ENCODE results near the gene SMIM44.

SMIM44 gene

DNA sequence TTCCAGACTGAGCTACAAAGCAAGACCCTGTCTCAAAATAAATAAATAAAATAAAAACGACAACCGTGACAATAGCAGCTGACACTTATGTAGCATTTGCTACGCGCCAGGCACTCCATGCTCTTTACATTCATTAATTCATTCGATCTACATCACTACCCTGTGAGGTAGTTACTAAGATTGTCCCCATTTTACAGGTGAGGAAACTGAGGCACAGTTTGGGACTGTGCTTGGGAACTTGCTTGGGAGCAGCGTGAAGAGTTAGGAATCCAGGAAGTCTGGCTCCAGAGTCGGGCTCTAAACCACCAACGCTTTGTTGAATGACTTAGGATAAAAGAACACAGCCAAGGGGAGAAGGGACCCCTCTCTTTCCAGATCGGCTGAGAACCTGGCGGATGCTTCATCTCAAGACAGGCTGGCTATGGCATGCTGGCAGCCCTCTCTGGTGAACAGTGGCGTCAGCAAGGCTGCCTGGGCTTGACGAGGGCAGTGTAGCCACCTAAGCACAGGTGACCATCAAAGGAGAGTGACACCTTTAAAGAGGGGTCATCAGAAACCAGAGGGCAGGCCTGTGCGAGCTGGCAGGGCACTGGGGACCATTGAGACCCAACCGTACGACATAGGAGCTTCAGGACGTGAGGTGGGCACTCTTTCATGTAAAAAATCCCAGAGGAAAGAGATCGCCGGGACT lies 16.6 kb upstream of the SMIM44 start:
- DNase-seq = no peak

DNA sequence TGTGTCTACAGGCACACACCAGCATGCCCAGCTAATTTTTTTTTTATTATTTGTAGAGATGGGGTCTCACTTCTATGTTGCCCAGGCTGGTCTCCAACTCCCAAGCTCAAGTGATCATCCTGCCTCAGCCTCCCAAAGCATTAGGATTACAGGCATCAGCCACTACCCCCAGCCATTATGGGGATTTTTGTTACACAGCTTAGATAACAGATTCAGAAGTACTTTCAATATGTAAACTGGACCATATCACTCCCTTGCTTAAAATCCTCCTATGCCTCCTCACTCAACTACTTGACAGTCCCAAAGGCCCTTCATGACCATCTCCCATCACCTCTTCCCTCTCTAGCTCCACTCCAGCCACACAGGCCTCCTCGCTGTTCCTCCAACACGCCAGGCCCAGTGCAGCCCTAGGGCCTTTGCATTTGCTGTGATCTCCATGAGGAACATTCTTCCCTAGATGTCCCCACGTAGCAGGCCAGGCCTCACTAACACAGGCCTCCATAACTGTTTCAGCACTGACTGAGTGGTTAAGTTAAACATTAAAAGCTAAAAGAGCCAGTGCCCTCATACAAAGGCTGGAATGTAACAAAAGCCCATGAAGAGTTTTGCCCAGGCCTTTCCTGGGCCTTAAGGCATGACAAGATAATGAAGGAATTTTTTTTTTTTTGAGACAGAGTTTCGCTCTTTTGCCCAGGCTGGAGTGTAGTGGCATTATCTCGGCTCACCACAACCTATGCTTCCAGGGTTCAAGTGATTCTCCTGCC lies 14.7 kb upstream of the SMIM44 start:
- DNase-seq = no peak

DNA sequence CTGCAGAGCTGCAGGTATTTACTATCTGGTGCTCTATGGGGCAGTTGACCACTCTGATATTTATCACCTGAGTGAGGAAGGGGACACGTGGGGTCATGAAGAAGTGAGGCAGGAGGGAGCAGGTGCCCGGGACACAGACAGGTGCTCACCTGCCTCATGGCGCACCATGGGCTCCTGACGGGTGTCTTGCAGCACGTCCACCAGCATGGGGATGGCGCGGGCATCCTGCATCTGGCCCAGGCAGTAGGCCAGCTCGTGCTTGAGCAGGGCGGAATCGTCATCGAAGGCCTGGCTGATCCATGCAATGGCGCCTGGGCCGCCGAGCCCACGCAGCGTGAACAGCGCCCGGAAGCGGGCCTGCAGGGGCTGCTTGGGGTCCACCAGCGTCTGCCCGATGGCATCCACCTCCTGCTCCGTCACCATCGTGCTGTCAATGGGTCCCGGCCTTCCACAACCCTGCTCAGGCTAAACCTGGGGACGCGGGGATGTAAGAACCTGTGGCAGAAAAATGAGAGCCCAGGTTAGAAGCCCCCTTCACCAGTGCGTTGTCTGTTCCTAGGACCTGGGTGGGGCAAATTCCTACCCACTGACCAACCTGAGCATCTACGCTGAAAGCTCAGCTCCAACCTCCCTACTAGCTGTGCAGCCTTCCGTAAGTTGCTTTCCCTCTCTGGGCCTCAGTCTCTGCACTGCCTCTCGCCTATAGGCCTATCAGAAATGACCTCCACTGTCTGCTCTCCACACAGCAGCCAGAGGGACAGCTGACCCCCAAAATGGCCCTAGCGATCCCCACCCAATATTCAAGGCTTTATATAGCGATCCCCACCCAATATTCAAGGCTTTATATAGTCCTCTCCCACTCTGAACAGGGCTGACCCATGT lies 13.4 kb upstream of the SMIM44 start:
- DNase-seq = no peak

DNA sequence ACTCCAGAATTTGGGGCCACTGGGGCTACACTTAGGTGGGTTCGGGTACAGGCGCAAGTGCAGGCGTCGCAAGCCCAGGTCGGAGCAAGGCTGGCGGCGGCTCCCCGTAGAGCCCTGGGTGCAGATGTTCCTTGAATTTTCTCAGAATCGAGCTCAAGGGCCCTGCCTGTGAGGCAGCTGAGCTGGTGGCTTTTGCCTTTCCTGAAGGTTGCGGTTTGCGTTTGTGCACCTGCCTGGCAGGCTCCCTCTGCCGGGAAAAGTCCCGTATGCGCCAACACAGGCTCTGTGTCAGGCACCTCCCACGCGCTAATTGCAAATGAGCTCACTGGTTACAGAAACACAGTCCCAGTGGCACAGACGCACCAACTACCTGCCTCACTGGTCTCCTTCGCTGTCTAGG lies 11.3 kb upstream of the SMIM44 start:
- DNase-seq = no peak

DNA sequence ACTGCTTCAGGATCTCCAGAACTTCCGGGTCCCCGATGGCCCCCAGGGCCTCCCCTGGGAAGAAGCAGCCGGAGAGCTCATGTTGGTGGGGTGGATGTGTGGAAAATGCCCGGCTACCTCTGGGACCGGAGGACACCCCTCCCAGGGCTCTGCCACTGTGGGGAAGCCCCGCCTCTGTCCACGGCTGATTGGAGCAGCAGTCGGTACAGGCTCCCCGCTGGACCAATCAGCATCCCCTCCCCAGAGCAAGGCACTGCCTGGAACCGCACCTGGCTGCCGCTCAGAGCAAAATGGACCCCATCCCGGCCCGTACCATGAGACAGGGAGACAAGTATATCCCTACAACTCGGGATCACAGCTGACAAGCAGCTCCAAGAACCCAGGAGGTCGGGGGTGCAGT lies 10.8 kb upstream of the SMIM44 start:
- DNase-seq = no peak

DNA sequence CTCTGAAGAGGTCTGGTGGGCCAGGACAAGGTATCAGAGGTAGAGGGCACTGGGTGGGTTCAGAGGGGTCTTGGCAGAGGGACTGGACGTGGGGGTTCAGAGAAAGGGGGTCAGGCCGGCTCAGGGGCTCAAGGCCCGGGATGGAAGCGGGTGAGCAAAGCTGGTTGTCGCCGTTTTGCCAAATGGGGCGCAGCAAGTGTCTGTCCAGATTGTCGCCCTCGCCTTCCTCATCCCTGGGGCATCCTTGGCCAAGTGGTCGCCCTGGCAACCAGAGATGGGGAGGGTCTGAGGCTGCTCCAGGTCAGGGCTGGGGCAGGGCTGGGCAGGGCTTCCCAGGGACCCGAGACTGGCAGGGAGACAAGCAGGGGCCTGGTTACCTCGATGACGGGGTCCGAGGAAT lies 10.4 kb upstream of the SMIM44 start:
- no peak for DNase-seq

DNA sequence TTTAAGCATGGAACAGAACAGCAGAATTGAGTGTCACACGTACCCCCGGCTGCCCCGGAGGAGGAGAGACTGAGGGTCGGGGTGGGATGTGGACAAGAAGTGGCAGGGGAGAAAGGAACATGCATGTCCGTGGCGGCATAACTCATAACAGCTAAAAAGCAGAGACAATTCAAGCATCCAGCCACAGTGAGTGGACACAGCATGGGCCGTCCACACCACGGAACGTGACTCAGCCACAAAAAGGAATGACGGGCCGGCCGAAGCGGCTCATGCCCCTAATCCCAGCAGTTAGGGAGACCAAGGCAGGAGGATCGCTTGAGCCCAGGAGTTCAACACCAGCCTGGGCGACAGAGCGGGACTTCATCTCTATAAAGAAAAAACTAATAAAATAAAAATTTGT lies 9.7 kb upstream of the SMIM44 start:
- DNase-seq = no peak

DNA sequence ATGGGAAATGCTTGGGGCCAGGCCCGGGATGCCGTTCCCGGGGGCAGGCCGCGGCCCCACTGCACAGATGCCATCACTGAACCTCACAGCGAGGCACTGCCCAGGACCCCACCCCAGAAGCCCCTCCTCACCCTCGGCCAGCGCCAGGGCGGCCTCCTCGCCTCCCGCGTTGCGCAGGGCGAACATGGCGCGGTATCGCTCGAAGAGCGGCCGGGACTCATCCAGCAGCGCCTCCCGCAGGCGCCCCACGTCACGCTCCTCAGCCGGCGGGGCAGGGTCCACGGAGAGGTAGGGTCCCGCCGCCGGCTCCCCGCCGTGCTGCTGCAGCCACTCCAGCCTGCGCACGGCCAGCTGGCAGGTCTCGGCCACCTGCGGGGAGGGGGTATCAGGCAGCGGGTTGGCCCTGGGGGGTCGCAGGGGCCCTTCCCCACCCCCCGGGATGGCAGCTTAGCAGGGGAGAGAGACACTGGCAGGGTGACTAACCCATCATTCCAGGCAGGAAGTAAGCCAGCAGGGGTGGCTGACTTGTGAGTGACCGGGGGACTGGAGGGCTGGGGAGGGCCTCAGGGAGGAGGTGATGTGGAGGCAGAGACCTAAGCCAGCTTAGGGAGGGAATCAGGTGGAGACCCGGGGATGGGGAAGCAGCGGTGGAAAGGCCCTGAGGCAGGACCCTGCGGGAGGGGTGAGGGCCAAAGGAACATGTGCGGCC lies 9.0 kb upstream of the SMIM44 start:
- DNase-seq = no peak

DNA sequence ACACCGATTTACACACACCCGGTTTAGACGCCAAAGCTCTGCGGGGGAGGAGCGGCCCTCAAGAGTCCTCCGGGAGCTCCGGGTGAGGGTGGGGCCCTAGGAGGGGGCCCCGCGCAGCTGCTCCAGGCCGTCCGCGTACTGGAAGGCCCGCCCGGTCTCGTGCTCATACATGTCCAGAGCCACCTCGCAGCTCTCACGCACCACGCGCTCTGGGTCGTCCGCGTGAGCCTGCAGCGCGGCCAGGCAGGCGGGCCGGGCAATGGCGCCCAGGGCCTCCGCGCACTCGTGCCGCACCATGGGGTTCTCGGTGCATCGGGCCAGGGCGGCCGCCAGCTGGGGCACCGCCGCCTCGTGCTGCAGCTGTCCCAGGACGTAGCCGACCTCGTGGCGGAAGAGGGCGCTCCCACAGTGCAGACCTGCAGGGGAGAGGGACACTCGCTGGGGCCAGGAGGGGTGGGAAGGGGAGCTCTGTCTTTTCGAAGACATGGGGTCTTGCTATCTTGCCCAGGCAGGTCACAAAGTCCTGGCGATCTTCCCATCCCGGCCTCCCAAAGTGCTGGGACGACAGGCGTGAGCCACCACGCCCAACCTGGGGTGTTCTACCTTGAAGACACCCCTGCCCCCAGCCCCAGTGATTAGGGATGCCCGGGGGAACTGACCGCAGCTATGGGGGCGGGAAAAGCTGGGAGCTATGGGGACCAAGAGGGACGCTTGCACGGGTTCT lies 8.3 kb upstream of the SMIM44 start:
- no peak for DNase-seq

DNA sequence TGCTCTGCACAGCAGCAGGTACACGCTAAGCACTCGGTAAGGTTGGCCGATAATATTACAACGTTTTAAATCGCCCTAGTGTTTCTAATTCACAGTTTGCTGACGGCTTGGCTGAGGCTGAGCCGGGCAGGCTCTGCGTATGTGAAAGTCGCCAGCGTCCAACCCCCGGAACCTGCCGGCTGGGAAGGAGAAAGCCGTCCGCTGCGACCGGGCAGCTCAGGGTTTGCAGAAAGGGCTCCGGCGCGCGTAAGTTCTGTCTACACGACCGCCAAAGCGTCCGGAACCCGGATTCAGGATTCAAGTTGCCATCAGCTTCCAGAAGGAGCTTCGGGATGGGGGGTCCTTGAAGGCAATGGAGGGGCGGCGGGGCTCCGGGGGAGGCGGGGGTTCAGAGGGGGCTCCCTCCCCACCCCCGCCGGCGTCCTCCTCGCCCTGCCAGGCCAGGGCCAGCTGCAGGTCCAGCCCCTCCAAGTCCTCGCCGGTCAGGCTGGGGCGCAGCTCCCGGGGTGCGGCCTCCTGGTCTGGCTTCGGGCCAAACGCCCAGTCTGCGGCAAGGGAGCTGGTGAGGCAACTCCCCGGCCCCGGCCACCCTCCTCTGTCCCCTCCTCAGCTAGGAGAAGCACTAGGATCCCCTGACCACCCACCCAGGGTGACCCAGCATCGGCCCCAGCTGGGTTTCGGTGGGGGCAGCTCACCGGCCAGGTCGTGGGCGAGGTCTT lies 575 bp downstream of the SMIM44 start:
- DNase-seq = no peak

DNA sequence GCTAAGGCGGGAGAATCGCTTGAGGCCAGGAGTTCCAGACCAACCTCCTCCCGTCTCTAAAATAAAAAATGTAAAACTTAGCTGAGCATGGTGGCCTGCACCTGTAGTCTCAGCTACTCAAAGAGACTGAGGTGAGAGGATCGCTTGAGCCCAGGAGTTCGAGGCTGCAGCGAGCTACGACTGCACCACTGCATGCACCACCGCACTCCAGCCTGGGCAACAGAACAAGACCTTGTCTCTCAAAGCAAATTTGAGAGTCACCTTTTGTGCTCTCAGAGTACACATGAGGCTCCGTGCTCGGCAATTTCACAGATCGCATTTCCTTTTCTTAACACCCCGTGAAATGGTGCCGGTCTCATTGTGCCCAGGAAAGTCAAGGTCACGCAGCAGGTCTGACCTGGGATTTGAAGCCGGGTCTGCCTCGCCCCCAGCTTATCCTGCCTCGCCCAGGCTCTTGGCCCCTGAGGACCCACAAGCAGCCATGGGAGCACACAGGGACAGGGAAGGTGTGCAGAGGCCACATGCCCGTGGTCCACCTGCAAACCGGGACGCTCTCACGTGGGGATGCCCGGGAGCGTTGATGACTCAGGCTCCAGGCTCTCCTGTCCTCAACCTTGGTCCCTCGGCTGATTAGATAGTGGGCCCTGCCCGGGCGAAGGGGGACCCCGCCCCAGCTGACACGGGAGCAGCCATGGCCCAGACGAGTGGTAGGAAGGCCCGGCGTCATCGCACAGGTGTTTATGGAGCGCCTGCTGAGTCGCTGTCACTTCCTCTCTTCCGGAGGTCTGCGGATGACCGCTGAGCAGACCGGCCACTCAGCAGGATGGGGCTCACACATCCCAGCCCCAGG lies 1.8 kb downstream of the SMIM44 start:
- DNase-seq = no peak

DNA sequence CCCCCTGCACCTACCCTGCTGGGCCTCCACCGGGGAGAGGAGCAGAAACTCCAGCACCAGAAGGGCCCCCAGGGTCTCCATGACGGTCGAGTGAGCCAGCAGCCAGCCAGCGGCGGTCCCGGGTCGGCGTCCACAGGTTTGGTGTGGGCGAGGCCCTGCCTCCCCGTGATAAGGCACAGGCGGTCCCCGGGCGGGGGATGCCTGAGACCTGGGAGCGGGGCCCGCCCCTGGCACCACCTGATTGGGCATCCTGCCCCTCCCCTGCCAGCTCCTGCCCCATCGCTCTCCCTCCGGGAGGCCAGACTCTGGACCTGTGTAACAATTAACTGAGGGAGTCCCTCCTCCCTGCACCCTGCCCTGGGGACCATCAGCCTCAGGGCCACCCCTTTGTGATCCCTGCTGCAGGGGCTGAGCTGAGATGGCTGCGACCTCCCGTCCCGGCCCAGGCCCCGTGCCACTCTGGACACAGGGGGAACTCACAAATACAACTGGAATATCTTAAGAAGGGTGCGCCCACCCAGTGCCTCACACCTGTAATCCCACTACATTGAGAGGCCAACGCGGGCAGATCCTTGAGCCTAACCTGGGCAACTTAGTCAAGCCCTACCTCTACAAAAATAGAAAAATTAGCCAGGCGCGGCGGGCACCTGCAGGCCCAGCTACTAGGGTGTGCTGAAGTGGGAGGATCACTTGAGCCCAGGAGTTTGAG lies 2.7 kb downstream of the SMIM44 start, which contains the start of gene SMIM24:
SMIM24 (minus strand) TSS at position 143 of the 709 bp plus-strand sequence; CDS start at position 81, 62 bp downstream.
- no peak for DNase-seq

DNA sequence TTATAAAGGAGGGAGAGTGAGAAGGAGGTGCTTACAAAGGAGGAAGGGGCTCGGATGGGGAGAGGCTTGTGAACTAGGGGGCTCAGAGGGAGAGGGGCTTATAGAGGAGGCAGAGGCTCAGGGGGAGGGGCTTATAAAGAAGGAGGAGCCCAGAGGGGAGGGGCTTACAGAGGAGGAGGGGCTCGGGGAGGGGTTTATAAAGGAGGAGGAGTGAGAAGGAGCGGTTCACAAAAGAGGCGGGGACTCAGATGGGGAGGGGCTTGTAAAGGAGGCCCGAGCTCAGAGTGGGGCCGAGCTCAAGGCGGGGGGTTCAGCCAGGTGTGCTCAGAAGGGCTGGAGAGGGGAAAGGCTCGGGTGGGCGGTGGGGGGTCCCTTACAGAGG lies 3.4 kb downstream of the SMIM44 start:
- DNase-seq = no peak

DNA sequence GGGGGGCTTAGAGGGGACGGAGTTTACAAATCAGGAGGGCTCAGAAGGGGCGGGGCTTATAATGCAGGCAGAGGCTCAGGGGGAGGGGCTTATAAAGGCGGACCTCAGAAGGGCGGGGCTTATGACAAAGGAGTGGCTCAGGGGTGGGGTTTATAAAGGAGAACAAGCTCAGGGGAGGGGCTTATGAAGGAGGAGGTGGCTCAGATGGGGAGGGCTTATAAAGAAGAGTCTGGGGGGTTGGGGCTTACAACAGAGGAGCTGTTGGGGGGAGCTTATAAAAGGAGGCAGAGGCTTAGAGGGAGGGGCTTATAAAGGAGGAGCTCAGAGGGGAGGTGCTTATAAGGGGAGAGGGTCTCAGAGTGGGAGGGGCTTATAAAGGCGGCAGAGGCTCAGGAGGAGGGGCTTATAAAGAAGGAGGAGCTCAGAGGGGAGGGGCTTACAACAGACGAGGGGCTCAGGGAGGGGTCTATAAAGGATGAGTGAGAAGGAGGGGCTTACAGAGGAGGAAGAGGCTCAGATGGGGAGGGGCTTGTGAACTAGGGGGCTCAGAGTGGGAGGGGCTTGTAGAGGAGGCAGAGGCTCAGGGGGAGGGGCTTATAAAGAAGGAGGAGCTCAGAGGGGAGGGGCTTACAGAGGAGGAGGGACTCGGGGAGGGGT lies 3.9 kb downstream of the SMIM44 start:
- peak; percentile 16 for DNase-seq

DNA sequence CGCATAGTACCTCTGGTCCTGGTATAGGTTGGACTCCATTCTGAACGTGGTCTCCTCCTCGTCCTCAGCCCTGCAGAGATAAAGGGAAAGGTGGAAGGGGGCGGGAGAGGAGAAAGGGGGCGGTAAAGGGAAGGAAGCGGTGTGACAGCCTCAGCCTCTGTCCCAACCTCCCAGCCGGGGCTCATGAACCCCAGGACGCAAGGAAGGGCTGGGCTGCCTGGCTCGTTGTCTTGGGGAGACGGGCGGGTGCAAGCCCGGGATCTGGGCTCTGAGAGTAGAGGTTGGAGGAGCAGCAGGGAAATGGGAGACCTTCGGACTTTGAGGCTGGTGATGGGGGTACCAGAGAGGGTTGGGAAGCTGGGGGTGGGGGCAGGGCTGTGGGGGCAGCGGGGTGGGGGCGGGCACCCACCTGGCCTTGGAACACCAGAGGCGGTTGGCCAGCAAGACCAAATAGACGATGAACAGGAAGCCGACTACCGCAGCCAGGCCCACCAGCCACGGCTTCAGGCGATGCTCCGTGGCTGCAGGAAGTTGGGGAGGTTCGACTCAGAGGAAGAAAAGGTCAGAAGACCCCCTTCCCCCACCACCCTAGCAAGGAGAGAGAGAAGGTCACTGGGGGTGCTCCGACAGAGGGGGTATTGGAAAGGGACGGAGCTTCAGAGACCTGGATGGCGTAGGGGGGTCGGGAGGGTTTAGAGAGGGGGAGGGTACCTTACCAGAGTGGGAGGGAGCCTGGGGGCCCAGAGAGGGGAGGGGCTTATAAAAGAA lies 4.6 kb downstream of the SMIM44 start:
- no peak for DNase-seq

DNA sequence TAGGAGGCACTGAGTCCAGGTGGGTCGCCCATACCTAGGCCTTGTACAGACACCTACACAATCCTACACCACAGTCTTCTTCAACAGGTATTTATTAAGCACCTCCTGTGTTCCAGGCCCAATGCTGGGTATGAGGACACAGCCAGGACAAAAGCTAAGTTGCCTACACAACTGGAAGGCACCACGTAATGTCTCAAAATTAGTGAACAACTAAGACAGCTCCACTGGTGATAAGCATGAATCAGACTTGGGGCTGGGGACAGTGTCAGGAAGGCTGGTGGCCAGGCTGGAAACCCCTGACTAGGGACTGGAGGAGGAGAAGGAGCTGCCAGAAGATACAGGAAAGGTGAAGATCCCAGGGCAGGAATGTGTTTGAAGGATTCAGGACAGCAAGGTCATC lies 5.3 kb downstream of the SMIM44 start:
- no peak for DNase-seq

DNA sequence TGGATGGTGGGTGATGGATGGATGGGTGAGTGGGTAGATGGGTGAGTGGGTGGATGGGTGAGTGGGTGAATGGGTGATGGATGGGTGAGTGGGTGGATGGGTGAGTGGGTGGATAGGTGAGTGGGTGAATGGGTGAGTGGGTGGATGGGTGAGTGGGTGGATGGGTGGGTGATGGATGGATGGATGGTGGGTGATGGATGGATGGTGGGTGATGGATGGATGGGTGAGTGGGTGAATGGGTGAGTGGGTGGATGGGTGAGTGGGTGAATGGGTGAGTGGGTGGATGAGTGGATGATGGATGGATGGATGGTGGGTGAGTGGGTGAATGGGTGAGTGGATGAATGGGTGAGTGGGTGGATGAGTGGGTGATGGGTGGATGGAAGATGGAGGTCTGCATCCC lies 5.7 kb downstream of the SMIM44 start:
- no peak for DNase-seq

DNA sequence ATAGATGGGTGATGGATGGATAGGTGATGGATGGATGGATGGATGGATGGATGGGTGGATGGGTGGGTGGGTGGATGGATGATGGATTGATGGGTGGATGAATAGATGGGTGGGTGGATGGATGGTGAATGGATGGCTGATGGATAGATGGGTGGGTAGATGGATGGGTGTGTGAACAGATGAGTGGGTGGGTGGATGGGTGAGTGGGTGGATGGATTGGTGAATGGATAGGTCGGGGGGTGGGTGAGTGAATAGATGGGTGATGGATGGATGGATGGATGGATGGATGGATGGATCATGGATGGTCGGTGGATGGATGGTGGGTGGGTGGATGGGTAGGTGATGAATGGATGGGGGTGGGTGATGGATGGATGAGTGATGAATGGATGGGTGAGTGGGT lies 6.4 kb downstream of the SMIM44 start:
- no peak for DNase-seq
